DMS153 (cell line): Measurements from ENCODE around the gene TTC28.
"Not testable (repeated sequence)": the region's sequence is repeated elsewhere in the genome, so short reads cannot be mapped to it uniquely, and the experiment has no call there.

Source experiments
- DNase-seq: peaks from one replicate; lab custom pipeline; 2025; lab: John Stamatoyannopoulos, UW

The TTC28 gene

GRCh38 chr22:28180804-28181731 is 498.6 kb downstream of the TTC28 start:
- DNase-seq, result no peak

- no peak for DNase-seq
Measured at GRCh38 chr22:28179392-28179791, 500.2 kb downstream of the TTC28 start.

GRCh38 chr22:28175730-28176492 is 503.7 kb downstream of the TTC28 start:
- DNase-seq, result no peak

- DNase-seq, result no peak
Measured at GRCh38 chr22:28174509-28174908, 505.1 kb downstream of the TTC28 start.

- peak; percentile 93 for DNase-seq
Measured at GRCh38 chr22:28172892-28173670, 506.6 kb downstream of the TTC28 start.

- no peak for DNase-seq
Measured at GRCh38 chr22:28171712-28172111, 507.9 kb downstream of the TTC28 start.

GRCh38 chr22:28171115-28171514 is 508.5 kb downstream of the TTC28 start:
- no peak for DNase-seq

GRCh38 chr22:28169314-28169713 is 510.3 kb downstream of the TTC28 start:
- DNase-seq, result not testable (repeated sequence)

- no peak for DNase-seq
Measured at GRCh38 chr22:28155808-28156207, 523.8 kb downstream of the TTC28 start.

- no peak for DNase-seq
Measured at GRCh38 chr22:28154861-28155260, 524.8 kb downstream of the TTC28 start.

GRCh38 chr22:28151151-28151816 is 528.4 kb downstream of the TTC28 start:
- DNase-seq, result no peak

- no peak for DNase-seq
Measured at GRCh38 chr22:28148816-28149465, 530.7 kb downstream of the TTC28 start.

GRCh38 chr22:28147401-28147800 is 532.2 kb downstream of the TTC28 start:
- DNase-seq, result no peak

GRCh38 chr22:28146401-28147314 is 533.0 kb downstream of the TTC28 start:
- no peak for DNase-seq

- no peak for DNase-seq
Measured at GRCh38 chr22:28143961-28144745, 535.5 kb downstream of the TTC28 start.

- no peak for DNase-seq
Measured at GRCh38 chr22:28143241-28143865, 536.3 kb downstream of the TTC28 start.

- no peak for DNase-seq
Measured at GRCh38 chr22:28142361-28142961, 537.2 kb downstream of the TTC28 start.

- DNase-seq, result no peak
Measured at GRCh38 chr22:28141614-28142013, 538.0 kb downstream of the TTC28 start.
